Measurements from ENCODE around the gene PPM1N.

The PPM1N gene

GRCh38 chr19:45529420-45529785, 31.2 kb downstream of the PPM1N start:
- Histone ChIP-seq H3K4me2 (ENCODE audit: low read depth, low read length) (no peak overlapping the region), H3K36me3 (replicated peaks; ENCODE audit: insufficient read depth, low read length) (no peaks in the 10 kb centered on the region; the same call in 1 of the 2 replicates), H3K4me1 (ENCODE audit: low read length) (no peaks in the 10 kb centered on the region), H3K4me3 (ENCODE audit: low read length) (no peak overlapping the region), H4K20me1 (ENCODE audit: insufficient read depth, low read length) (no peaks in the 10 kb centered on the region), H2AFZ (ENCODE audit: low read length) (no peak overlapping the region), H3F3A (ENCODE audit: insufficient read depth, low read length) (no peaks in the 10 kb centered on the region), H3K27ac (ENCODE audit: low read length) (no peak overlapping the region), H3K79me2 (ENCODE audit: low read length) (no peaks in the 10 kb centered on the region), H3K27me3 (replicated peaks; ENCODE audit: insufficient read depth, low read length) (no peaks in the 10 kb centered on the region), H3K9me2 (replicated peaks; ENCODE audit: insufficient read depth, low read length) (no peaks in the 10 kb centered on the region), H3K9ac (ENCODE audit: low read length) (no peak overlapping the region), H3K9me3 (replicated peaks; ENCODE audit: insufficient read depth, low read length) (no peaks in the 10 kb centered on the region)
- DNase-seq, result no peak
- TF ChIP-seq EZH2phosphoT487 (IDR thresholded peaks at IDR 0.05; ENCODE audit: low read length) (no peak), EZH2 (optimal IDR thresholded peaks at IDR 0.05; ENCODE audit: low read depth, low read length) (no peak), CTCF (IDR thresholded peaks at IDR 0.05; ENCODE audit: low read length) (no peak)

GRCh38 chr19:45531349-45531748, 33.1 kb downstream of the PPM1N start:
- no peak for DNase-seq
- H3K9me2 ChIP-seq (replicated peaks; ENCODE audit: insufficient read depth, low read length), result no peaks in the 10 kb centered on the region

GRCh38 chr19:45539459-45539858, 41.2 kb downstream of the PPM1N start:
- Histone ChIP-seq H4K20me1 (ENCODE audit: insufficient read depth, low read length) (no peaks in the 10 kb centered on the region), H3K9me3 (replicated peaks; ENCODE audit: insufficient read depth, low read length) (no peaks in the 10 kb centered on the region), H3K9ac (ENCODE audit: low read length) (no peak overlapping the region), H3K36me3 (replicated peaks; ENCODE audit: insufficient read depth, low read length) (no peaks in the 10 kb centered on the region), H3K4me2 (ENCODE audit: low read depth, low read length) (no peak overlapping the region), H3K79me2 (ENCODE audit: low read length) (no peaks in the 10 kb centered on the region), H2AFZ (ENCODE audit: low read length) (no peak overlapping the region), H3K9me2 (replicated peaks; ENCODE audit: insufficient read depth, low read length) (no peaks in the 10 kb centered on the region), H3K4me1 (ENCODE audit: low read length) (no peaks in the 10 kb centered on the region), H3F3A (ENCODE audit: insufficient read depth, low read length) (no peaks in the 10 kb centered on the region), H3K27me3 (replicated peaks; ENCODE audit: insufficient read depth, low read length) (no peaks in the 10 kb centered on the region), H3K4me3 (ENCODE audit: low read length) (no peak overlapping the region), H3K27ac (ENCODE audit: low read length) (no peak overlapping the region)
- TF ChIP-seq CTCF (IDR thresholded peaks at IDR 0.05; ENCODE audit: low read length) (no peak), EZH2 (optimal IDR thresholded peaks at IDR 0.05; ENCODE audit: low read depth, low read length) (no peak), EZH2phosphoT487 (IDR thresholded peaks at IDR 0.05; ENCODE audit: low read length) (no peak)
- DNase-seq, result no peak

More at GRCh38 chr19:45531349-45531748, 33.1 kb downstream of the PPM1N start:
- Histone ChIP-seq H3F3A (ENCODE audit: insufficient read depth, low read length) (no peaks in the 10 kb centered on the region), H3K27ac (ENCODE audit: low read length) (no peak overlapping the region), H3K36me3 (replicated peaks; ENCODE audit: insufficient read depth, low read length) (no peaks in the 10 kb centered on the region), H3K4me2 (ENCODE audit: low read depth, low read length) (no peak overlapping the region), H3K79me2 (ENCODE audit: low read length) (no peaks in the 10 kb centered on the region), H4K20me1 (ENCODE audit: insufficient read depth, low read length) (no peaks in the 10 kb centered on the region), H2AFZ (ENCODE audit: low read length) (no peak overlapping the region), H3K9me3 (replicated peaks; ENCODE audit: insufficient read depth, low read length) (no peaks in the 10 kb centered on the region), H3K4me3 (ENCODE audit: low read length) (no peak overlapping the region), H3K4me1 (ENCODE audit: low read length) (no peaks in the 10 kb centered on the region), H3K9ac (ENCODE audit: low read length) (no peak overlapping the region), H3K27me3 (replicated peaks; ENCODE audit: insufficient read depth, low read length) (no peaks in the 10 kb centered on the region)
- no peak for TF ChIP-seq EZH2 (optimal IDR thresholded peaks at IDR 0.05; ENCODE audit: low read depth, low read length)
- TF ChIP-seq CTCF (IDR thresholded peaks at IDR 0.05; ENCODE audit: low read length), result no peak
- no peak for TF ChIP-seq EZH2phosphoT487 (IDR thresholded peaks at IDR 0.05; ENCODE audit: low read length)
